GM18867 (cell line): Measurements from ENCODE around the gene HSPA5.
"Not testable (repeated sequence)": the region's sequence is repeated elsewhere in the genome, so short reads cannot be mapped to it uniquely, and the experiment has no call there.

Experiments used
- ATAC-seq: cut with Tn5 transposase; IDR thresholded peaks from one replicate; pipeline ENCODE4 v1.9.1; 2021; ENCODE audit warnings: mild to moderate bottlenecking, moderate library complexity; ENCODE audit not compliant: unreplicated experiment

Gene HSPA5

GRCh38 chr9:125195591-125195990 lies 45.6 kb downstream of the HSPA5 start:
- ATAC-seq: not testable (repeated sequence)

- not testable (repeated sequence) for ATAC-seq
These were observed 46.7 kb downstream of the HSPA5 start for GRCh38 chr9:125194466-125194865.

- no peak for ATAC-seq
These were observed 50.8 kb downstream of the HSPA5 start for GRCh38 chr9:125190361-125190801.

GRCh38 chr9:125189361-125190289 lies 51.5 kb downstream of the HSPA5 start, which contains the start of gene PPP6C:
Gene PPP6C (minus strand): TSS chr9:125189803. CDS start chr9:125189718, 85 bp downstream.
- ATAC-seq: peak; percentile 96

- ATAC-seq: peak; percentile 20
These were observed 52.2 kb downstream of the HSPA5 start for GRCh38 chr9:125189011-125189360.
